H9 (cell line): ENCODE data around the gene TENM4. TPM values are rescaled to one million over a fixed set of nuclear protein-coding genes. Genes with fewer than 3 reads are reported as not detected.

Experiments
- DNase-seq: peaks from one replicate; pipeline ENCODE4 v3.0.0-alpha.2; 2017
- H2AFZ ChIP-seq: one replicate; pipeline ENCODE4 v1.6.1; 2013; ENCODE audit warnings: mild to moderate bottlenecking, low read length, control low read depth, moderate library complexity
- H2AK5ac ChIP-seq: 2 replicates; pipeline ENCODE4 v1.6.1; 2013; ENCODE audit warnings: low read length, control low read depth, mixed read lengths; ENCODE audit not compliant: insufficient read length
- H2BK120ac ChIP-seq: one replicate; pipeline ENCODE4 v1.6.1; 2013; ENCODE audit warnings: low read depth, mild to moderate bottlenecking, low read length, control low read depth, inconsistent platforms; ENCODE audit not compliant: poor library complexity, severe bottlenecking
- H2BK12ac ChIP-seq: 2 replicates; pipeline ENCODE4 v1.6.1; 2013; ENCODE audit warnings: low read length, control low read depth, mixed read lengths, low read depth; ENCODE audit not compliant: insufficient read length
- H2BK15ac ChIP-seq: 2 replicates; pipeline ENCODE4 v1.6.1; 2013; ENCODE audit warnings: low read depth, low read length, control low read depth
- H2BK20ac ChIP-seq: one replicate; pipeline ENCODE4 v1.6.1; 2013; ENCODE audit warnings: low read depth, mild to moderate bottlenecking, low read length, control low read depth, inconsistent platforms; ENCODE audit not compliant: poor library complexity, severe bottlenecking
- H2BK5ac ChIP-seq: 2 replicates; pipeline ENCODE4 v1.6.1; 2013; ENCODE audit warnings: low read length, control low read depth, mixed read lengths; ENCODE audit not compliant: insufficient read length
- H3K14ac ChIP-seq: 2 replicates; pipeline ENCODE4 v1.6.1; 2013; ENCODE audit warnings: low read length, control low read depth; ENCODE audit not compliant: insufficient read depth
- H3K18ac ChIP-seq: 2 replicates; pipeline ENCODE4 v1.6.1; 2013; ENCODE audit warnings: low read depth, mild to moderate bottlenecking, mixed read lengths, low read length, control low read depth; ENCODE audit not compliant: insufficient read length
- H3K23ac ChIP-seq: 2 replicates; pipeline ENCODE4 v1.6.1; 2013; ENCODE audit warnings: low read length, control low read depth, mixed read lengths, low read depth; ENCODE audit not compliant: insufficient read length
- H3K23me2 ChIP-seq: 2 replicates; pipeline ENCODE4 v1.6.1; 2013; ENCODE audit warnings: low read depth, mild to moderate bottlenecking, mixed read lengths, low read length, control low read depth; ENCODE audit not compliant: insufficient read length, poor library complexity, severe bottlenecking
- H3K27ac ChIP-seq: 2 replicates; pipeline ENCODE4 v1.5.1; 2013; ENCODE audit warnings: low read length, control low read depth, mixed read lengths, low read depth; ENCODE audit not compliant: insufficient read length
- H3K27me3 ChIP-seq: 2 replicates; pipeline ENCODE4 v1.6.1; 2013; ENCODE audit warnings: low read length, control low read depth, inconsistent platforms; ENCODE audit not compliant: insufficient read depth
- H3K4ac ChIP-seq: 2 replicates; pipeline ENCODE4 v1.6.1; 2013; ENCODE audit warnings: low read depth, mild to moderate bottlenecking, control low read depth, inconsistent platforms, low read length, moderate library complexity
- H3K4me1 ChIP-seq: 2 replicates; pipeline ENCODE4 v1.6.1; 2013; ENCODE audit warnings: low read length, control low read depth, inconsistent platforms; ENCODE audit not compliant: insufficient read depth
- H3K4me2 ChIP-seq: 2 replicates; pipeline ENCODE4 v1.6.1; 2013; ENCODE audit warnings: low read length, control low read depth, mixed read lengths; ENCODE audit not compliant: insufficient read length, insufficient read depth
- H3K56ac ChIP-seq: 2 replicates; pipeline ENCODE4 v1.6.1; 2013; ENCODE audit warnings: low read depth, mild to moderate bottlenecking, mixed read lengths, low read length, control low read depth; ENCODE audit not compliant: insufficient read length
- H3K79me1 ChIP-seq: 2 replicates; pipeline ENCODE4 v1.6.1; 2013; ENCODE audit warnings: low read depth, mild to moderate bottlenecking, moderate library complexity, low read length, control low read depth, inconsistent platforms; ENCODE audit not compliant: insufficient read depth, poor library complexity, severe bottlenecking
- H3K79me2 ChIP-seq: 2 replicates; pipeline ENCODE4 v1.6.1; 2013; ENCODE audit warnings: low read length, control low read depth, inconsistent platforms; ENCODE audit not compliant: insufficient read depth
- H3K9ac ChIP-seq: 2 replicates; pipeline ENCODE4 v1.6.1; 2013; ENCODE audit warnings: low read length, control low read depth, mixed read lengths; ENCODE audit not compliant: insufficient read length; ENCODE audit errors: extremely low read depth
- H3K9me3 ChIP-seq: one replicate; pipeline ENCODE4 v1.6.1; 2013; ENCODE audit warnings: low read depth, low read length, inconsistent platforms; ENCODE audit not compliant: control insufficient read depth
- H3T11ph ChIP-seq: one replicate; pipeline ENCODE4 v1.6.1; 2013; ENCODE audit warnings: mild to moderate bottlenecking, low read length, control low read depth, inconsistent platforms
- H4K20me1 ChIP-seq: one replicate; pipeline ENCODE4 v1.6.1; 2013; ENCODE audit not compliant: control insufficient read depth, insufficient read length, insufficient read depth
- H4K5ac ChIP-seq: 2 replicates; pipeline ENCODE4 v1.6.1; 2013; ENCODE audit warnings: low read depth, mild to moderate bottlenecking, mixed read lengths, low read length, control low read depth; ENCODE audit not compliant: insufficient read length
- H4K8ac ChIP-seq: replicated peaks from 2 replicates; pipeline ENCODE4 v1.6.1; 2013; ENCODE audit warnings: low read length, control low read depth, mixed read lengths, low read depth; ENCODE audit not compliant: insufficient read length
- H4K91ac ChIP-seq: 2 replicates; pipeline ENCODE4 v1.6.1; 2013; ENCODE audit warnings: low read depth, mild to moderate bottlenecking, moderate library complexity, mixed read lengths, low read length, control low read depth; ENCODE audit not compliant: insufficient read length
- H3K27ac Mint-ChIP-seq, 3 experiments: 2 replicates in 2 of 3; 3 replicates in 1 of 3; pipeline ENCODE4 v1.8.0; 2020 to 2021; ENCODE audit warnings: mixed read lengths in 3 of 3, mild to moderate bottlenecking in 1 of 3, moderate library complexity in 1 of 3
- H3K27me3 Mint-ChIP-seq: 2 replicates; pipeline ENCODE4 v1.8.0; 2021; ENCODE audit warnings: low read depth, mild to moderate bottlenecking, moderate library complexity, mixed read lengths
- H3K36me3 Mint-ChIP-seq, 3 experiments: 2 replicates in 2 of 3; 3 replicates in 1 of 3; pipeline ENCODE4 v1.8.0; 2020 to 2021; ENCODE audit warnings: low read depth in 3 of 3, mixed read lengths in 3 of 3; ENCODE audit not compliant: insufficient read depth in 1 of 3
- H3K4me1 Mint-ChIP-seq, 2 experiments: 2 replicates each; pipeline ENCODE4 v1.8.0; 2020; ENCODE audit warnings: mixed read lengths in 2 of 2
- H3K4me3 Mint-ChIP-seq, 2 experiments: 2 replicates in 1 of 2; 3 replicates in 1 of 2; pipeline ENCODE4 v1.8.0; 2020 to 2021; ENCODE audit warnings: mild to moderate bottlenecking in 2 of 2, mixed read lengths in 2 of 2, moderate library complexity in 1 of 2
- H3K9me3 Mint-ChIP-seq, 2 experiments: 2 replicates in 1 of 2; 3 replicates in 1 of 2; pipeline ENCODE4 v1.8.0; 2020; ENCODE audit warnings: mild to moderate bottlenecking in 2 of 2, mixed read lengths in 2 of 2, moderate library complexity in 1 of 2
- WGBS: extraction: QIAGEN DNeasy Blood & Tissue Kit; methylation state at CpG from one replicate; pipeline ENCODE4 v1.1.7; 2013; ENCODE audit warnings: missing lambda C conversion rate, low lambda C conversion rate, mixed read lengths; ENCODE audit not compliant: insufficient read length; ENCODE audit errors: extremely low coverage; 5-methylcytosine and 5-hydroxymethylcytosine counted together
- total RNA-seq: library from RNA; stranded (reverse); gene quantifications from 2 replicates; pipeline ENCODE4 v1.2.1, GENCODE V29; 2021
- TF ChIP-seq, protein P1 (sequence below): fragments of 200-600 bp; sonication (generic); conservative IDR thresholded peaks from 3 replicates; pipeline ENCODE4 v1.8.0; 2021; ENCODE audit warnings: antibody characterized with exemption, mild to moderate bottlenecking

Gene TENM4
- total RNA-seq, 1 experiment from 2014 or later = 4.6 TPM

DNA sequence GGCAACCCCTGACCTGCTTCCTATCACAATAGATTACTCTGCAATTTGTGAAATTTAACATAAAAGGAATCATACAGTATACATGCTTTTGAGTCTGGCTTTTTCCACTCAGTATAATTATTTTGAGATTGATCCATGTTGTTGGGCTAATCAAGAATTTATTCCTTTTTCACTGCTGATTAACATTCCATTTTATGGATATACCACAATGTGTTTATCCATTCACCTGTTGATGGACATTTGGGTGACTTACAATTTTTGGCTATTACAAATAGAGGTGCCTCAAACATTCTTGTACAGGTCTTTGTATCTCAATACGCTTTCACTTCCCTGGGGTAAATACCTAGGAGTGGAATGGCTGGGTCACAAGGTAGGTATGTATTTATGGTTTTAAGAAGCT lies 24.9 kb downstream of the TENM4 start:
- H2BK15ac ChIP-seq = no peak overlapping the region
- TF ChIP-seq, protein P1, sequence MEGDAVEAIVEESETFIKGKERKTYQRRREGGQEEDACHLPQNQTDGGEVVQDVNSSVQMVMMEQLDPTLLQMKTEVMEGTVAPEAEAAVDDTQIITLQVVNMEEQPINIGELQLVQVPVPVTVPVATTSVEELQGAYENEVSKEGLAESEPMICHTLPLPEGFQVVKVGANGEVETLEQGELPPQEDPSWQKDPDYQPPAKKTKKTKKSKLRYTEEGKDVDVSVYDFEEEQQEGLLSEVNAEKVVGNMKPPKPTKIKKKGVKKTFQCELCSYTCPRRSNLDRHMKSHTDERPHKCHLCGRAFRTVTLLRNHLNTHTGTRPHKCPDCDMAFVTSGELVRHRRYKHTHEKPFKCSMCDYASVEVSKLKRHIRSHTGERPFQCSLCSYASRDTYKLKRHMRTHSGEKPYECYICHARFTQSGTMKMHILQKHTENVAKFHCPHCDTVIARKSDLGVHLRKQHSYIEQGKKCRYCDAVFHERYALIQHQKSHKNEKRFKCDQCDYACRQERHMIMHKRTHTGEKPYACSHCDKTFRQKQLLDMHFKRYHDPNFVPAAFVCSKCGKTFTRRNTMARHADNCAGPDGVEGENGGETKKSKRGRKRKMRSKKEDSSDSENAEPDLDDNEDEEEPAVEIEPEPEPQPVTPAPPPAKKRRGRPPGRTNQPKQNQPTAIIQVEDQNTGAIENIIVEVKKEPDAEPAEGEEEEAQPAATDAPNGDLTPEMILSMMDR = no peak
- H4K8ac ChIP-seq = no peak overlapping the region
- no peak overlapping the region for H4K91ac ChIP-seq
- no peak overlapping the region for H2BK20ac ChIP-seq
- H3K9ac ChIP-seq = no peak overlapping the region
- H3K4me1 ChIP-seq = no peaks in the 10 kb centered on the region
- Mint-ChIP-seq H3K9me3 (peaks cover 9 to 13% of the 10 kb centered on the region in 2 experiments), H3K4me1 (peaks cover 22 to 24% of the 10 kb centered on the region in 2 experiments), H3K27ac (no peak overlapping the region), H3K4me3 (no peak overlapping the region), H3K27me3 (no peaks in the 10 kb centered on the region; the same call in 1 of the 2 replicates), H3K36me3 (peaks cover 2 to 12% (median 9%) of the 10 kb centered on the region in 3 experiments; a peak in 6 of 7 replicates)
- no peak overlapping the region for H3T11ph ChIP-seq
- no peak overlapping the region for H2AFZ ChIP-seq
- no peak overlapping the region for H3K14ac ChIP-seq
- H2BK12ac ChIP-seq = no peak overlapping the region
- H3K23me2 ChIP-seq = no peaks in the 10 kb centered on the region
- H4K20me1 ChIP-seq = no peaks in the 10 kb centered on the region
- no peaks in the 10 kb centered on the region for H3K9me3 ChIP-seq
- H2AK5ac ChIP-seq = no peak overlapping the region
- WGBS = no CpG with 5 or more reads among the region's 1 CpG
- H2BK120ac ChIP-seq = no peak overlapping the region
- no peaks in the 10 kb centered on the region for H3K79me2 ChIP-seq
- H3K56ac ChIP-seq = no peak overlapping the region
- H4K5ac ChIP-seq = no peak overlapping the region
- H3K23ac ChIP-seq = no peak overlapping the region
- no peak overlapping the region for H3K18ac ChIP-seq
- H3K27ac ChIP-seq = no peak overlapping the region
- no peak overlapping the region for H3K4ac ChIP-seq
- DNase-seq = no peak
- H2BK5ac ChIP-seq = no peak overlapping the region
- H3K4me2 ChIP-seq = no peak overlapping the region
- no peaks in the 10 kb centered on the region for H3K27me3 ChIP-seq
- no peaks in the 10 kb centered on the region for H3K79me1 ChIP-seq
